ENCODE data around the gene BRAP.
"Not testable (repeated sequence)": the region's sequence is repeated elsewhere in the genome, so short reads cannot be mapped to it uniquely, and the experiment has no call there.

Gene BRAP

GRCh38 chr12:111600205-111600642, 85.5 kb downstream of the BRAP start:
- no peak for TF ChIP-seq CTCF (IDR thresholded peaks at IDR 0.05; ENCODE audit: insufficient read depth, low read depth, low read length, missing control alignments)

GRCh38 chr12:111599453-111600204, 86.1 kb downstream of the BRAP start:
- no peak for TF ChIP-seq CTCF (IDR thresholded peaks at IDR 0.05; ENCODE audit: insufficient read depth, low read depth, low read length, missing control alignments)
- DNase-seq (ENCODE audit: low read depth): peak; percentile 97
- peak overlapping the region; percentile 83 for H3K4me3 ChIP-seq (ENCODE audit: low read depth, low read length)

More at GRCh38 chr12:111600205-111600642, 85.5 kb downstream of the BRAP start:
- peak overlapping the region; percentile 83 for H3K4me3 ChIP-seq (ENCODE audit: low read depth, low read length)
- DNase-seq (ENCODE audit: low read depth): no peak

GRCh38 chr12:111598637-111599452, 86.9 kb downstream of the BRAP start, which contains the start of gene ATXN2:
TSS of gene ATXN2 (minus strand) at chr12:111599315. CDS start at chr12:111599034, 281 bp downstream.
- peak within 1 kb of the TSS; percentile 95 for H3K4me3 ChIP-seq (ENCODE audit: low read depth, low read length)
- TF ChIP-seq CTCF (IDR thresholded peaks at IDR 0.05; ENCODE audit: insufficient read depth, low read depth, low read length, missing control alignments): no peak
- no peak for DNase-seq (ENCODE audit: low read depth)

GRCh38 chr12:111597831-111598636, 87.7 kb downstream of the BRAP start:
- peak overlapping the region; percentile 95 for H3K4me3 ChIP-seq (ENCODE audit: low read depth, low read length)
- no peak for TF ChIP-seq CTCF (IDR thresholded peaks at IDR 0.05; ENCODE audit: insufficient read depth, low read depth, low read length, missing control alignments)
- DNase-seq (ENCODE audit: low read depth): peak; percentile 44

GRCh38 chr12:111596985-111597830, 88.5 kb downstream of the BRAP start:
- peak overlapping the region; percentile 95 for H3K4me3 ChIP-seq (ENCODE audit: low read depth, low read length)
- DNase-seq (ENCODE audit: low read depth): peak; percentile 72
- no peak for TF ChIP-seq CTCF (IDR thresholded peaks at IDR 0.05; ENCODE audit: insufficient read depth, low read depth, low read length, missing control alignments)

GRCh38 chr12:111595341-111595835, 90.4 kb downstream of the BRAP start:
- H3K4me3 ChIP-seq (ENCODE audit: low read depth, low read length); DNase-seq (ENCODE audit: low read depth): not testable (repeated sequence)

Data from GM12865 (cell line).